Stomach (tissue), 19 donors: ENCODE data around the gene NXT1. TPM values are rescaled to one million over a fixed set of nuclear protein-coding genes. Genes with fewer than 3 reads are reported as not detected.

Source experiments
- DNase-seq, 2 donors: peaks; one replicate each; pipeline versions ENCODE4 v3.0.0 to v3.0.0-alpha.2; 2013 to 2019
- H3K27ac ChIP-seq, 5 donors: fragments of 200-600 bp in 4 of 5; sonication (generic) in 4 of 5; one replicate each; pipeline ENCODE4 v1.5.1; 2013 to 2019; ENCODE audit warnings: mild to moderate bottlenecking in 1 of 5, moderate library complexity in 1 of 5
- H3K27me3 ChIP-seq, 3 donors: fragments of 200-600 bp; sonication (generic); one replicate each; pipeline ENCODE4 v1.5.1; 2017 to 2019; ENCODE audit warnings: mixed run types in 1 of 3
- H3K36me3 ChIP-seq, 4 donors: fragments of 200-600 bp; sonication (generic); 1 replicate in 3 of 4; 2 replicates in 1 of 4; pipeline ENCODE4 v1.5.1; 2016 to 2019
- H3K4me1 ChIP-seq, 4 donors: fragments of 200-600 bp; sonication (generic); one replicate each; pipeline ENCODE4 v1.5.1; 2016 to 2019
- H3K4me3 ChIP-seq, 4 donors: fragments of 200-600 bp; sonication (generic) in 3 of 4; one replicate each; pipeline ENCODE4 v1.5.1; 2016 to 2019; ENCODE audit warnings: mild to moderate bottlenecking in 1 of 4
- H3K9me3 ChIP-seq, 4 donors: fragments of 200-600 bp; sonication (generic); one replicate each; pipeline ENCODE4 v1.5.1; 2016 to 2019
- CTCF ChIP-seq, 7 experiments: fragments of 450-650 bp in 4 of 7; fragments of 200-600 bp in 3 of 7; sonication (generic) in 3 of 7; IDR thresholded peaks; one replicate each; pipeline ENCODE4 v1.5.1; 2016 to 2019; ENCODE audit warnings: antibody characterized with exemption in 7 of 7, control low read depth in 2 of 7, mild to moderate bottlenecking in 1 of 7
- EP300 ChIP-seq: sonication (generic); formaldehyde crosslinking; IDR thresholded peaks from one replicate; pipeline ENCODE4 v1.6.1; 2017; ENCODE audit warnings: antibody characterized with exemption
- POLR2A ChIP-seq, 4 donors: fragments of 450-650 bp; IDR thresholded peaks; one replicate each; pipeline ENCODE4 v1.6.1; 2016; ENCODE audit warnings: antibody characterized with exemption in 4 of 4, control low read depth in 2 of 4, mild to moderate bottlenecking in 1 of 4, moderate library complexity in 1 of 4
- POLR2AphosphoS5 ChIP-seq, 3 donors: sonication (generic); formaldehyde crosslinking; IDR thresholded peaks; one replicate each; pipeline ENCODE4 v1.6.1; 2016; ENCODE audit warnings: antibody characterized with exemption in 3 of 3
- WGBS, 5 donors: extraction: QIAGEN DNeasy Blood & Tissue Kit in 3 of 5; methylation state at CpG; one replicate each; pipeline versions ENCODE4 v1.1.5 to v1.1.7; 2013 to 2018; 5-methylcytosine and 5-hydroxymethylcytosine counted together
- intact Hi-C: fragments of 100-400 bp; cut with DNase I; formaldehyde crosslinking; loops from one replicate; pipeline ENCODE4 v1.15.1; 2023; ENCODE audit warnings: low total_unique reads
- long read RNA-seq, 10 donors: transcript quantifications; one replicate each; lab custom pipeline, GENCODE V29; 2026
- polyA plus RNA-seq, 3 donors: library from polyadenylated mRNA; stranded (reverse); fragments of 200-250 nt; gene quantifications; one replicate each; pipeline ENCODE4 v1.2.3, GENCODE V29; 2013
- total RNA-seq, 5 donors: library from RNA; depleted of rRNA; stranded (reverse); fragments of >200 nt; gene quantifications; one replicate each; pipeline versions ENCODE4 v1.1.0 to v1.2.3, GENCODE V29; 2014 to 2016
- donor health status: healthy with polysubstance abuse.
- donor health status: Bipolar disorder and iron deficiency.
- donor health status: healthy.

Gene NXT1
- total RNA-seq (10 to 100 TPM in 1 of 5 donors, 1 to 10 TPM in 4; 2.3 to 17.6 (median 9.0) TPM), polyA plus RNA-seq (10 to 100 TPM; 22.1 to 24.8 (median 22.2) TPM)
- long read RNA-seq, donor 1, transcript NXT1-201 (2 exons, 1,123 nt) = major isoform, 5 of 5 reads
- long read RNA-seq, donor 1, partial matches to known transcripts = 0 of 5 reads
- long read RNA-seq, donor 1, other reads (novel, unspliced or antisense) = 0 of 5 reads
- long read RNA-seq, donor 2, transcript NXT1-201 (2 exons, 1,123 nt) = major isoform, 12 of 12 reads
- long read RNA-seq, donor 2, partial matches to known transcripts = 0 of 12 reads
- long read RNA-seq, donor 2, other reads (novel, unspliced or antisense) = 0 of 12 reads
- long read RNA-seq, donor 3, transcript NXT1-201 (2 exons, 1,123 nt) = major isoform, 6 of 6 reads
- long read RNA-seq, donor 3, partial matches to known transcripts = 0 of 6 reads
- long read RNA-seq, donor 3, other reads (novel, unspliced or antisense) = 0 of 6 reads
- long read RNA-seq, donor 4 = 0 reads
- long read RNA-seq, donor 5, transcript NXT1-201 (2 exons, 1,123 nt) = major isoform, 13 of 13 reads
- long read RNA-seq, donor 5, partial matches to known transcripts = 0 of 13 reads
- long read RNA-seq, donor 5, other reads (novel, unspliced or antisense) = 0 of 13 reads
- long read RNA-seq, donor 6, transcript NXT1-201 (2 exons, 1,123 nt) = major isoform, 23 of 23 reads
- long read RNA-seq, donor 6, partial matches to known transcripts = 0 of 23 reads
- long read RNA-seq, donor 6, other reads (novel, unspliced or antisense) = 0 of 23 reads
- long read RNA-seq, donor 7, transcript NXT1-201 (2 exons, 1,123 nt) = major isoform, 14 of 19 reads
- long read RNA-seq, donor 7, partial matches to known transcripts = 5 of 19 reads
- long read RNA-seq, donor 7, other reads (novel, unspliced or antisense) = 0 of 19 reads
- long read RNA-seq, donor 8, transcript NXT1-201 (2 exons, 1,123 nt) = major isoform, 13 of 13 reads
- long read RNA-seq, donor 8, partial matches to known transcripts = 0 of 13 reads
- long read RNA-seq, donor 8, other reads (novel, unspliced or antisense) = 0 of 13 reads
- long read RNA-seq, donor 9, transcript NXT1-201 (2 exons, 1,123 nt) = major isoform, 15 of 25 reads
- long read RNA-seq, donor 9, partial matches to known transcripts = 10 of 25 reads
- long read RNA-seq, donor 9, other reads (novel, unspliced or antisense) = 0 of 25 reads
- long read RNA-seq, donor 10, transcript NXT1-201 (2 exons, 1,123 nt) = major isoform, 7 of 7 reads
- long read RNA-seq, donor 10, partial matches to known transcripts = 0 of 7 reads
- long read RNA-seq, donor 10, other reads (novel, unspliced or antisense) = 0 of 7 reads

GRCh38 chr20:23350196-23350903 is at the start of gene NXT1:
Gene NXT1 (plus strand): TSS chr20:23350791. CDS start chr20:23354042, 3,251 bp downstream.
- peak within 1 kb of the TSS; percentile 87 to 94 (median 90) for H3K4me3 ChIP-seq
- H3K27ac ChIP-seq = peak within 1 kb of the TSS; percentile 94 to 98 (median 95)
- H3K9me3 ChIP-seq = no peaks in the 10 kb centered on the region
- DNase-seq = peak; percentile 98 to 99
- intact Hi-C loops = no loop called here
- no peaks in the 10 kb centered on the region for H3K27me3 ChIP-seq
- H3K4me1 ChIP-seq = peaks cover 18 to 33% (median 26%) of the 10 kb centered on the region in 4 donors
- peaks cover 10 to 22% (median 18%) of the 10 kb centered on the region in 4 donors for H3K36me3 ChIP-seq
- TF ChIP-seq POLR2AphosphoS5 (IDR thresholded peaks at IDR 0.05) (peak; percentile 89 to 94 (median 91)), EP300 (peak; percentile 15), POLR2A (IDR thresholded peaks at IDR 0.05) (peak in 2 of 4 donors; percentile 56 to 58), CTCF (IDR thresholded peaks at IDR 0.05) (no peak)
- 0 to 1% (median 0%) methylated on average over 44 to 65 of the region's 65 CpGs for WGBS, 5 donors

GRCh38 chr20:23301436-23302050 is 49.0 kb upstream of the NXT1 start:
- Histone ChIP-seq H3K36me3 (no peaks in the 10 kb centered on the region), H3K4me1 (peaks cover 0 to 12% (median 0%) of the 10 kb centered on the region in 4 donors), H3K27me3 (no peaks in the 10 kb centered on the region), H3K27ac (no peak overlapping the region), H3K4me3 (no peak overlapping the region), H3K9me3 (no peaks in the 10 kb centered on the region)
- WGBS, 5 donors = 86 to 94% (median 91%) methylated on average over 7 to 12 of the region's 12 CpGs
- TF ChIP-seq EP300 (no peak), POLR2A (IDR thresholded peaks at IDR 0.05) (no peak), CTCF (IDR thresholded peaks at IDR 0.05) (no peak), POLR2AphosphoS5 (IDR thresholded peaks at IDR 0.05) (no peak)
- intact Hi-C loops = no loop called here
- no peak for DNase-seq

- Histone ChIP-seq H3K27me3 (no peaks in the 10 kb centered on the region), H3K4me3 (no peak overlapping the region), H3K27ac (no peak overlapping the region), H3K36me3 (no peaks in the 10 kb centered on the region), H3K4me1 (peaks cover 0 to 6% (median 0%) of the 10 kb centered on the region in 4 donors), H3K9me3 (no peaks in the 10 kb centered on the region)
- intact Hi-C loops = no loop called here
- TF ChIP-seq EP300 (no peak), POLR2A (IDR thresholded peaks at IDR 0.05) (no peak), CTCF (IDR thresholded peaks at IDR 0.05) (no peak), POLR2AphosphoS5 (IDR thresholded peaks at IDR 0.05) (no peak)
- 51 to 73% (median 68%) methylated on average over 4 to 6 of the region's 6 CpGs for WGBS, 5 donors
- no peak for DNase-seq
Measured at GRCh38 chr20:23302386-23302785, 48.2 kb upstream of the NXT1 start.
